SU-DHL-6 (cell line): ENCODE results near the gene CEND1.

Source experiments
- H2AFZ ChIP-seq: fragments of 200-600 bp; sonication (generic); 2 replicates; pipeline ENCODE4 v1.6.1; 2014; ENCODE audit warnings: low read depth, mild to moderate bottlenecking, moderate library complexity, mixed read lengths, antibody characterized with exemption, low read length; ENCODE audit not compliant: severe bottlenecking
- H3F3A ChIP-seq: fragments of 200-600 bp; shearing (Covaris generic); 2 replicates; pipeline ENCODE4 v1.6.0; 2016; ENCODE audit warnings: antibody characterized with exemption, mild to moderate bottlenecking; ENCODE audit not compliant: insufficient read depth
- H3K27ac ChIP-seq: fragments of 200-600 bp; sonication (generic); 2 replicates; pipeline ENCODE4 v1.5.1; 2016; ENCODE audit warnings: low read depth, mild to moderate bottlenecking, low read length, moderate library complexity, mixed read lengths
- H3K27me3 ChIP-seq: fragments of 200-600 bp; sonication (generic), shearing (Covaris generic); 2 replicates; pipeline ENCODE4 v1.6.0; 2014; ENCODE audit warnings: mild to moderate bottlenecking, low read length
- H3K36me3 ChIP-seq: fragments of 200-600 bp; sonication (generic); 2 replicates; pipeline ENCODE4 v1.6.1; 2014; ENCODE audit warnings: mild to moderate bottlenecking, low read length, mixed read lengths
- H3K4me2 ChIP-seq: fragments of 300-600, 200-600 bp; shearing (Covaris generic), sonication (generic); 2 replicates; pipeline ENCODE4 v1.6.0; 2014; ENCODE audit warnings: low read length, low read depth, mild to moderate bottlenecking; ENCODE audit not compliant: poor library complexity, severe bottlenecking
- H3K4me3 ChIP-seq: fragments of 200-600 bp; sonication (generic); 2 replicates; pipeline ENCODE4 v1.5.1; 2014; ENCODE audit warnings: antibody characterized with exemption, low read length, mild to moderate bottlenecking, mixed read lengths; ENCODE audit not compliant: insufficient read depth, poor library complexity, severe bottlenecking
- H3K79me2 ChIP-seq: fragments of 200-600 bp; sonication (generic); 2 replicates; pipeline ENCODE4 v1.6.1; 2014; ENCODE audit warnings: mild to moderate bottlenecking, low read length, moderate library complexity; ENCODE audit not compliant: insufficient read depth
- H3K9ac ChIP-seq: fragments of 200-600 bp; sonication (generic); 2 replicates; pipeline ENCODE4 v1.7.0; 2014; ENCODE audit warnings: mild to moderate bottlenecking, low read length
- H3K9me2 ChIP-seq: fragments of 200-600 bp; sonication (generic); replicated peaks from 2 replicates; pipeline ENCODE4 v1.6.1; 2014; ENCODE audit warnings: low read length; ENCODE audit not compliant: insufficient read depth
- H3K9me3 ChIP-seq: fragments of 200-600 bp; sonication (generic); 2 replicates; pipeline ENCODE4 v1.6.1; 2014; ENCODE audit warnings: low read length, mixed read lengths; ENCODE audit not compliant: insufficient read depth
- H4K20me1 ChIP-seq: fragments of 200-600 bp; sonication (generic); 2 replicates; pipeline ENCODE4 v1.6.1; 2014; ENCODE audit warnings: low read depth, mild to moderate bottlenecking, antibody characterized with exemption, low read length, moderate library complexity, mixed read lengths
- EZH2phosphoT487 ChIP-seq: fragments of 200-600 bp; sonication (generic), shearing (Covaris generic); conservative IDR thresholded peaks from 2 replicates; pipeline ENCODE4 v1.6.1; 2018; ENCODE audit warnings: mild to moderate bottlenecking, antibody characterized with exemption, low read length, moderate library complexity, mixed read lengths
- TF ChIP-seq, protein P1 (sequence below): fragments of 200-600 bp; sonication (generic); IDR thresholded peaks from one replicate; pipeline ENCODE4 v1.5.1; 2017; ENCODE audit warnings: antibody characterized with exemption, mild to moderate bottlenecking, low read length, moderate library complexity; ENCODE audit not compliant: insufficient read depth, poor library complexity, severe bottlenecking

The CEND1 gene

DNA sequence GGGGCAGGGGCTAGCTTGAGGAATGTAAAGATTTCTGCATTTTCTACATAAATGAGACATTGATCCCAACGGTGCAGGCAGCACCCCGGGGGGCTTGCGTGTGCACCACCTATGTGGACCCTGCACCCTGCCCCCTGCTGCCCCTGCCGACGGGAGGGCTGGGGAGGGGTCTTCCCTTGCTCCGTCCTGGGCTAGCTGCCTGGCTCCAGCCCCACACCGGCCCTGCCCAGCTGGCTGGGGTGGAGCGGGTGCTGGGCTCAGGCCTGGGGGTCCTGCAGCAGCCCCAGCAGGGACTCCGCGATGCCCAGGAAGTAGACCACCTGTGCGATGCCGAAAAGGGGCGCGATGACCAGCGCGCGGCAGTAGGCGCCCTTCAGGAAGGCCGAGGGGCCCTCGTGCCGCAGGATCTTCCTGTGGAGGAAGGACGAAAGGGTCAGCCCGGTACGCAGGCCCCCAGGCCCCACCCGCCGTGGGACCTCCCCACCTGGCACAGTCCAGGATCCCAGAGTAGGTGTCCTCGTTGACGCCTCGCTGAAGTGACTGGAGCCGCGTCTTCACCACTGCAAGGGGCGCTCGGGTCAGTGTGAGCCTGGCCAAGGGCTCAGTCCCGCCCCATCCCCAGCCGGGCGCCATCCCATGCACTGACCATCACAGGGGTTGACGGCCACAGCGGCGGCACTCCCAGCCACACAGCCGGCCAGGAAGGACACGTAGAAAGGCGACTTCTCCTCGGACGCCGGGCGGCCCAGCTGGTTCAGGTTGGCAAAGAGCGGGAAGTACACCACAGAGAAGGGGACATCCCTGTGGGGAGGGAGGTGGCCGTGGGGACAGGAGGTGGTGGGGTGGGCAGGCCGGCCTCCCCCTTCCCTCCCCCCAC lies 2.0 kb upstream of the CEND1 start:
- peaks cover 2% of the 10 kb centered on the region; the same call in 1 of the 2 replicates for H4K20me1 ChIP-seq
- H3F3A ChIP-seq = peaks cover 6% of the 10 kb centered on the region; the same call in 1 of the 2 replicates
- H3K9me2 ChIP-seq = no peaks in the 10 kb centered on the region
- TF ChIP-seq, protein P1, sequence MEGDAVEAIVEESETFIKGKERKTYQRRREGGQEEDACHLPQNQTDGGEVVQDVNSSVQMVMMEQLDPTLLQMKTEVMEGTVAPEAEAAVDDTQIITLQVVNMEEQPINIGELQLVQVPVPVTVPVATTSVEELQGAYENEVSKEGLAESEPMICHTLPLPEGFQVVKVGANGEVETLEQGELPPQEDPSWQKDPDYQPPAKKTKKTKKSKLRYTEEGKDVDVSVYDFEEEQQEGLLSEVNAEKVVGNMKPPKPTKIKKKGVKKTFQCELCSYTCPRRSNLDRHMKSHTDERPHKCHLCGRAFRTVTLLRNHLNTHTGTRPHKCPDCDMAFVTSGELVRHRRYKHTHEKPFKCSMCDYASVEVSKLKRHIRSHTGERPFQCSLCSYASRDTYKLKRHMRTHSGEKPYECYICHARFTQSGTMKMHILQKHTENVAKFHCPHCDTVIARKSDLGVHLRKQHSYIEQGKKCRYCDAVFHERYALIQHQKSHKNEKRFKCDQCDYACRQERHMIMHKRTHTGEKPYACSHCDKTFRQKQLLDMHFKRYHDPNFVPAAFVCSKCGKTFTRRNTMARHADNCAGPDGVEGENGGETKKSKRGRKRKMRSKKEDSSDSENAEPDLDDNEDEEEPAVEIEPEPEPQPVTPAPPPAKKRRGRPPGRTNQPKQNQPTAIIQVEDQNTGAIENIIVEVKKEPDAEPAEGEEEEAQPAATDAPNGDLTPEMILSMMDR = no peak
- TF ChIP-seq EZH2phosphoT487 = no peak
- peaks cover 14% of the 10 kb centered on the region; the same call in 1 of the 2 replicates for H3K79me2 ChIP-seq
- no peak overlapping the region for H3K9ac ChIP-seq
- H3K27me3 ChIP-seq = no peaks in the 10 kb centered on the region
- no peak overlapping the region for H2AFZ ChIP-seq
- no peaks in the 10 kb centered on the region for H3K36me3 ChIP-seq
- no peak overlapping the region for H3K27ac ChIP-seq
- no peak overlapping the region for H3K4me3 ChIP-seq
- H3K4me2 ChIP-seq = no peak overlapping the region
- no peaks in the 10 kb centered on the region for H3K9me3 ChIP-seq

DNA sequence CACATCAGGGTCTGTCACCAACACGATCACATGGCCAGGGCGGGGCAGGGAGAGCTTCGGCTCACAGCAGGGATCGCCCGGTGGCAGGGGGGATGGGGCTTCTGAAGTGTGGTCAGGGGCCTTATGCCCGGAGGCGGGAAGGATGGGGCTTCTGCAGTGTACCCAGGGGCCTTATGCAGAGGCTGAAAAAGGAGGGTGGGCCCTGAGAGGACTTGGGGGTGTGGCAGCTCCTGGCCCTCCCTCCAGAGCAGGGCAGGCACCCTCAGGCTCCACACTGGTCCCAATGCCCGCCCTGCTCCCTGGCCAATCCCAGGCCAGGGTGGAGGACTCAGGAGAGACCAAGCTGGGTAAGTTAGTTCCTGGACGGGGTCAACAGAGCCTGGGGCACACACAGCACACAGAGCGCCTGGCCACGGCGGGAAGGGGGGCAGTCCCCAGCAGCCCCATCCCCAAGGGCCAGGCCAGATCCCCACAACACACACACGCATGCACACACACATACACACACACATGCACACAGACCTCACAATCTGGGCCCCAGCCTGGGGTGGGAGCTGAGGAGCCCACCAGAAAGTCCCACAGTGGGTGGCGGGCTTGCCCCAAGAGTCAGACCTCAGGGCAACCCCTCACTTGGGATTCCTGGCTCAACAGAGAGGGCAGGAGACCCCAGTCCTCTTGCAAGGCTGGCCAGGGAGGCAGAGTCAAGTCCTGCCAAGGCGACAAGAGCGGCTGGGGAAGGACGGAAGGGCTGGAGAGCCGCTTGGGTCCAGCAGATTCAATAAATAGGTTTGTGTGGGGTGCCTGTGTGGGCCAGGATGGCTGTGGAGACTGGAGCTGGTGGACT lies 1.1 kb upstream of the CEND1 start:
- no peaks in the 10 kb centered on the region for H3K27me3 ChIP-seq
- no peak overlapping the region for H3K4me3 ChIP-seq
- H3F3A ChIP-seq = peaks cover 4% of the 10 kb centered on the region; the same call in 1 of the 2 replicates
- H3K4me2 ChIP-seq = no peak overlapping the region
- TF ChIP-seq, protein P1 = no peak
- no peak for TF ChIP-seq EZH2phosphoT487
- no peaks in the 10 kb centered on the region for H3K9me3 ChIP-seq
- H3K27ac ChIP-seq = no peak overlapping the region
- H3K9ac ChIP-seq = no peak overlapping the region
- H4K20me1 ChIP-seq = no peaks in the 10 kb centered on the region
- H3K9me2 ChIP-seq = no peaks in the 10 kb centered on the region
- H2AFZ ChIP-seq = no peak overlapping the region
- no peaks in the 10 kb centered on the region for H3K36me3 ChIP-seq
- peaks cover 7% of the 10 kb centered on the region; the same call in 1 of the 2 replicates for H3K79me2 ChIP-seq

DNA sequence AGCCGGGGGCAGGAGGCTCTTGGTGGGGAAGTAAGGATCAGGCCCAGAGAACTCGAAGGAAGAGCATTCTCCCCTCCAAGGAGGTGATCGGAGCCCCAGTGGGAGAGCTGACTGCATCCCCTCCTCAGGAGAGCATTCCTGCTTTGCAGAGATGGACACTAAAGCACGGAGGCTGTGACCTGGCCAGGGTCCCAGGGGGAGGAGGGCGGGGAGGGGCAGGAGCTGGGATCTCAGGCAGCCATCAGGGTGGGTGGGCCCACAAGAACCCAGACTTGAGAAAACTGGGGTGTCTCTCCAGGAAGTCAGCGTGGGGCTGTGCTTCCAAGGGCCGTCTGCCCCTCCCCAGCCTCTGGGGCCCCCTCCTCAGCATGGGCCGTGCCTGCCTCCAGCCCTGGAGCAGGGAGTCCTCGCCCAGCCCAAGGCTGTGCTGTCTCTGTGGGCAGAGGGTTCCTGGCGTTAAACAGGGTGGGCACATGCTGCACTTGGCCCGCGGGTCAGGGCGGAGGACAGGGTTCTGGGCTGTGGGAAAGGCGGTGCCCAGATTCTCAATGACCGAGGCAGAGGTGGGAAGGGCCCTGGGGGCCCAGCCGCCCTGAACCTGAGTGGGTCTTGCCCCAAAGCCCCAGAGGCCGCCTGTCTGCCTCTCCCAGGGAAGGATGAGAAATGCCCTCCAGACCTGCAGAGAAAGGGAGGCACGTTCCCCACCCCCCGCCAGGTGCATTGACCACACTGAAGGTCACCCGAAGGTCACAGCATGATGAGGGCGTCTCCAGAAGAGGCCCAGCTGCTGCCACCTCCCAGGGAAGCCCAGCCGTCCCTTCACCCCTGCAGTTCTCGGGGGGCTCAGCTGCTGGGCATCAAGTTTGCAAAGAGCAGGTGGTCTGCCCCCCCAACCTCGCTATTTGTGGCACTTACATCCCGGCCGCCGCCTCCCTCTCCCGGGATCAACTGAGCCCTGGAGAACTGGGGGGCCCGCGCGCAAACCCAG lies 643 bp downstream of the CEND1 start:
- H3K27me3 ChIP-seq = no peaks in the 10 kb centered on the region
- TF ChIP-seq EZH2phosphoT487 = no peak
- TF ChIP-seq, protein P1 = no peak
- H4K20me1 ChIP-seq = no peaks in the 10 kb centered on the region
- no peak overlapping the region for H3K27ac ChIP-seq
- peak overlapping the region; percentile 47 for H3K9ac ChIP-seq
- no peaks in the 10 kb centered on the region for H3K36me3 ChIP-seq
- H3K4me2 ChIP-seq = peak overlapping the region; percentile 54
- no peak overlapping the region for H2AFZ ChIP-seq
- no peaks in the 10 kb centered on the region for H3K79me2 ChIP-seq
- H3K9me3 ChIP-seq = no peaks in the 10 kb centered on the region
- no peaks in the 10 kb centered on the region for H3K9me2 ChIP-seq
- H3F3A ChIP-seq = peaks cover 6% of the 10 kb centered on the region; the same call in 1 of the 2 replicates
- H3K4me3 ChIP-seq = peak overlapping the region; percentile 49
